GM19324 (cell line): ENCODE measurements around the gene VEGFC.
A peak's percentile ranks its signal among the peaks of the same experiment; 100 is the strongest.

Source experiments
- ATAC-seq: cut with Tn5 transposase; IDR thresholded peaks from one replicate; pipeline ENCODE4 v1.9.1; 2021; ENCODE audit warnings: mild to moderate bottlenecking, moderate library complexity; ENCODE audit not compliant: unreplicated experiment, low FRiP score

Gene VEGFC

DNA sequence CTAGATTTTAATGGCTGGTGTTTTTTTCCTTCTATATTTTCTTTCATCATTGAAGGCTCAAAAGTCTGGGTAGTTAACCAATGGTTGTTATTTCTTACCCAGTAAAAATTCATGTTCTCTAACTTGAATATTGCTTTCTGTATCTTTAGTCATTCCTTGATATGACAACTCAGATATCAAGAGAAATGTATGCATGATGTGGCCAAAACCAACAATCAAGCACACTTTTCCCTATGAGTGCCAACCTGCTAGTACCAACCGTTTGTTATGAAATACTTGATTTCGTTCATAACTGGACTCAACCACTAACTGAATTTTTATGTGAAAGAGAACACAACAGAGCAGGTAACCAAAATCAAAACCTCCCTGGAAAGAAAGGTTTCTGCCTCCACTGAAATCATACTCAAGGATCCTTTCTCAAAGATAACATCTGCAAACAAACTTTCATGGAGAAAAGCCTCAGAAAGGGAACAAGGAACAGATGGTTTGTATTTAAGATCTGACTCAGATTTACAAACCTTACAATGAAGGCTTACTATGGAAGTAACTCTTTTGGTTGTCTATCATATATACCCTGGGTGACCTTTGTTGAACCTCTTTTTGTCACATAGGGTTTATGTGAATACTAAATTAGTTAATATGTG lies 8.3 kb upstream of the VEGFC start:
- ATAC-seq: no peak

DNA sequence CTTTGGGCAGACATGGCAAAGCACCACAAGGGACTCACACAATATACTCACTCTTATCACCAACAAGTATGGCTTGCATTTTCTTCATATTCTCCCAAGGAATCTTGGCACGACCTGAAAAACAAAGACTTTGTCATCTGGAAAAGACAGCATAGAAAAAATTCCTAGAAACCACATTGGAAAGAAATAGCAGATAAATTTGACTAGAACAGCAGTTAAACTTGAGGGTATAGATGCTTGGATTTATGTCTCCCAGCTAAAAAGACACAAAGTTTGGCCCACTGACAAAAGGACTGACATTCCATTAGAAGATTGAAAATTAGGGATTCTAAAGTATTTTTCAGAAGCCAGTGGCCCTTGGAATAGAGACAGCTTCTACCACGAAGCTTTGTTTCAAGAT lies 6.9 kb upstream of the VEGFC start:
- ATAC-seq: no peak

DNA sequence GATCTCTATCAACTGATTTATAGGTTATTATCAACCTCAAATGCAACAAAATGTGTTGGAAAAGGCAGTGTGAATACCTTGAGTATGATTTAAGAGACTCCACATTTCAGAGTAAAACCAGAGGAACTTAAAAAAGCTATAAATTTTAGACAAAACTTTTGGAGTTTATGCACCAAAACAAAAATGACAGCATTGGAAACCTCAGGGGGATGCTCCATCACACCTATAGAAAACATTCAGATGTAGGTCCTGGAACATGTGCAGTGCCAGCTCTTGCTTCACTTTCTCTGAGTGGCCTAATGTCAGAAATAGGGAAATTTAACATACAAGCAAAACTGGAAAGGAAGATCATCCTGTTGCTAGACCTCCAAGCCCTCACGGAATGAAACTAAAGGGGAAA lies 5.8 kb upstream of the VEGFC start:
- ATAC-seq: no peak

DNA sequence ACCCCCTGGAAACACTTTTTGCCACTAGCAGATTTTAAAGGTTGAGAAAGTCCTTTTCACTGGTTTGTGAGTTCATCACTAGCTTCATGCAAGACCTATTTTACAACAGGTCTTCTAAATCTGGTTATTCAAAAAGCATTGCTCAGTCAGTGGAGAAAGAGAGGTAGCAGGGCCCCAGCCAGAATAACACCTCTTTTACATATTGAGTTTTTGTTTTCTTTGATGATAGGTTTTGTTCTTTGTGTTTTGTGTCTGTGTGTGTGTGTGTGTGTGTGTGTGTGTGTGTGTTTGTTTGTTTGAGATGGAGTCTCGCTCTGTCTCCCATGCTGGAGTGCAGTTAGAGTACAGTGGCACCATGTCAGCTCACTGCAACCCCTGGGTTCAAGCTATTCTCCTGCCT lies 2.7 kb upstream of the VEGFC start:
- no peak for ATAC-seq

DNA sequence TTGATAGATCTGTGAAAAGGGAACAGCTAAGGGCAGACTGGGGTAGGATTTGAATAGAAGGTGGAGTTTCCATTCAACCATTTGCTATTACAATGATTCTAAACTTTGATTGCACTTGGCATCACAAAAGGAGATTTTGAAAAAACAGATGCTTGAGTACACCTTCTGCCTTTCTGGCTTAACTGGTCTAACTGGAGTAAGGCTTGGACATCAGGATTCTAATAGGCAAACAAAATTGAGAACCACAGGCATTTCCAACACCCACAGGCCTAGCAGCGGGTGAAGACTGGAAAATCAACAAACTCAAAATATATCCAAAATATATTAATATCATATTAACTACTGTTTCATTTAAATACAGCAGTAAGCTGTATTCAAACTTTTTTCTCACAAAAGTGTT lies 1.9 kb upstream of the VEGFC start:
- no peak for ATAC-seq

DNA sequence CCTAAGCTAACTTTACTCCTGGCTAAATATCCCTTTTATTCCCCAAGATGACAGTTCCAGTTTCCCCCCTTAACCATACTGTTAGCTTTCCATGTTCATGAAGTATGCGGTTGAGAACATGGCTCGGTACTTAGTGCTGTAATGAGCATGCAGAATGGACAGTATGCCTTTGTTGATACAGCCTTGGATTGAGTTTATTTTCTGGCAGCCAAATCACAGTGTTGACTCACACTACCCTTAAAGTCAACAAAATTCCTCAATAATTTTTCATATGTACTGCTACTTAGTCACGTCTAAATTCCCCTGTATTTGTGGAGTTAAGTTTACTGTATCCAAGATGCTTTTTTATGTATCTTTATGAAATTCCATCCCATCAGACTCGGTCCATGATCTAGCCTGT lies 1.4 kb upstream of the VEGFC start:
- no peak for ATAC-seq

DNA sequence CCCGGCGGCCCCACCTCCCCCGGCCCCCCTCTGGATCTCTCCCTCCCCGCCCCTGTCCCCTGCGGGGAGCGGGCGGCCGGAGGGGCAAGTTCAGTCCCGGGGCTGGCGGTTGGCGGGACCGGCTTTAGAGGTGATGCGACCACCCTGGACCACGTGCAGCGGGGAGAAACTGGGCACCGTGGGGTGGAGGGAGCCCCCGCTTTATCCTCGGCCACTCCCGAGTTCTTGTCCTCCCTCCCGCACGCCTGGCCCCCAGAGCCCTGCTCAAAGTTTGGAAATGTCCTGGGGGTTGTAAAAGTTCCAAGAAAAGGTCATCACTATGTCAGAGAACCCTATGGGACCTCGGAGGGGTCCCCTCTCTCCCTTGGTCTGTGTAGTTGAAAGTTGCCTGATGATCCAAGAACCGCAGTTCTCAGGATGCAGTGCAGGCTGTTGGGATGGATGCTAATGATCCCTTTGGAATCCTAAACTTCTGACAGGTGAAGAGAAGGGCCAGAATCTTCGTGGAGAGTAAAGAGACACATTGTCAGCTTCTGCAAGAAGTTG lies 411 bp upstream of the VEGFC start:
- no peak for ATAC-seq

DNA sequence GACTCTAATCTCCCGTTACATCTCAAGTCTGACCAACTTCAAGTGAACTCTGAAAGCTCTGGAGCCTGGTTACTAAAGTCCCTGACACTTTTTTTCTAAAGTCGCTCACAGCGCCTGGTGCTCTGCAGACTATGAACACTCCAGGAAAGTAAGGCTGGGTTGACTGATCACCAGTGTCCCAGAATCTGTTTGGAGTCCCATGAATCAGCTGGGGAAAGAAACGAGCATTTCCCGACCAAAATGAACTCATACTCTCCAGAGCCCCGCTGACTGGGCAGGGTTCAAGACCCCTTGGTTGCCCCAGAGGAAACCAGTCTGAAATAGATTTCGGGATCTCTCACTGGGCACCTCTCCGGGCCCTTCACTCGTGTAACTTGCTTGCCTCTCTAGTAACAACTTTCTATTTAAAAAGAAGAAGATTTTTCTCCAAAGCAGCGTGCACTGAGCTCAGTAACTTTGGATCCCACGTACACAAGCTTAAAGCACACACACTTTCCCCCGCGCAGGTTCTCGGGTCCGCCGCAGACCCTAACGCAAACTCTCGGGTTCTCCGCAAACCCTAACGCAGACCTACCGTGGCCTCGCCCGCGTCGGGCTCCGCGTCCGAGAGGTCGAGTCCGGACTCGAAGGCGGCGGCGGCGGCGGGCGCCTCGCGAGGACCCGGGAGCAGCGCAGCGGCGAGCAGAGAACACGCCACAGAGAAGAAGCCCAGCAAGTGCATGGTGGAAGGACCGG lies 964 bp downstream of the VEGFC start:
- peak; percentile 43 for ATAC-seq

DNA sequence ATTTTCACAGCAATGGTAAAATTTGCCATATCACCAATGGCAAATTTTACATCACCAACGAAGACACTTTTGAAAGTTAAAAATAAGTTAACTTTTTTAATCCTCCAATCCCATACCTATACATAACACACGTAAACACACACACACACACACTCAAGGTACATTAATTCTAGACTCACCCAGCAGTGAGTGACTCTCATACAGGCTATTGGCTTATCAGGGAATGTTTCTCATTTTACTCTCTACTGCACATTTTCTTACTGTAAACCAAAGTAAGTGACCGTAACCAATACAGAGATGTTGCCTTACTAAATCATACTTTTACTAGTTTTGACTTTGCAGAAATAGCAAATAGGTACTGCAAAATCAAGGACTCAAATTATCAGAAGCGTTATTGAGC lies 2.3 kb downstream of the VEGFC start:
- no peak for ATAC-seq

DNA sequence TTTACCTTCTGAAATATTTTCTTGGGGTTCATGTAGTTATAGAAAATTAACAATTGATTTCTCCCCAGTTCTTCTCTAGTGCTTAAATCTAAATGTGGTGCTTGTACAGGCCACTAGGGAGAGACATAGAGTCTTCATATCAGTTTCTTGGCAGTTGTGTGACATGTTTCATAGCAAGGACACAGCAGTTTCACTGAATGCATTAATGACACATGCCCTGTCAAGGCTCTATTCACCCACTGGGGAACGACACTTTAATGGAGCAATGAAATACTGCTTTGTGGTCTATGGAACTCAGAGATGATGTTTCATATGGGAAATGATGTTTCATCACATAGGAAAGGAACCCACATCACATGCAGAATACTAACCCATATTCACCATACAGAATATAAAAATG lies 2.8 kb downstream of the VEGFC start:
- ATAC-seq: peak; percentile 50

DNA sequence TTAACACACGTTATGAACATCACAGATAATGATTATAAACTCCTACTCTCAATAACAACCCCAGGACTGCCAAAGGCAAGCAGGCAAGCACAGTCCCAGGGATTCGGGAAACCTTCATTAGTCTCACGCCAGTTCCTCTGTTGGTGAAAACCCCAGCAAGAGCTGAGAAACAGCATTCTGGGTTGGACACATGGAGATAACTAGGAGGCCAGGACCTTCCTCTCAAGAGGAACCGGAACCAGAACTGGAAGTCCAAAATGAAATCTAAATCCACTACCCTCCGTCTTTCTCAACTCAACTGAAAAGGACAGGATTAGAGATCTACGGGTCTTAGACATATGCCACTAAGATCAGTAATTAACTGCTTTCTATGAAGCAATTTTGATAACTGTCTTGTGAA lies 3.8 kb downstream of the VEGFC start:
- no peak for ATAC-seq

DNA sequence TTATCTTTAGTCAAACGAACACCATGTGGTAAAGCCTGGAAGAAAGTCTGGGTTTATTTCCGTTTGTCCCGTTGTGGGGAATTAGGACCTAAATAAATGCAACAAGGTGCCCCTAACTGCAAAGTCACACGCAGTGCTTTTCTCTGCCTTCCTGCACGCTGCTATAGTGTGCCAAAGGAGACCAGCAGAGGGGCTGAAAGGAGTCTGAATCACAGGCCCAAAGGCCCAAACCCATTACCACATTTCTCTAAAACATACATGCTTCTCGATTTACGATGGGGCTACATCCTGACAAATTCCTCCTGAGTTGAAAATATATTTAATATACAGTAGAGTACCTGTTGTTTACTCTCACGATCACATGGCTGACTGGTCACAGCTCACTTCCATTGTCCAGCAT lies 4.5 kb downstream of the VEGFC start:
- no peak for ATAC-seq

DNA sequence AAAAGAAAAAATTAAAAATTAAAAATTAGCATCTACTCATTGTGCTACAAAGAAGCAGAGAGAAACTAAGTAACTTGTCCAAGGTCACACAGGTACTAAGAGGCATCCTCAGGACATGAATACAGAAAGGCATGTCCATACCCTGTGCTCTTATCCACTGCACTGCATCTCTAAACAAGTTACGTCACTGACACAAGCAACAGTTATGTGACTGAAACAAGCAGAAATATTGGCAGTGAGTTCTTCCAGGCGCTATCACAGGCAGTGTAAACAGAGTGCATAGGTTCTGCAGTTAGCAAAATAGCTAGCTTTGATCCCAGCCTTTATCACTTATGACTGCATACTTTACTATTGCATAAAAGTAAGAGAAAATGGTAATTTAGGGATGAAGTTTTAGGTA lies 7.9 kb downstream of the VEGFC start:
- ATAC-seq: no peak

DNA sequence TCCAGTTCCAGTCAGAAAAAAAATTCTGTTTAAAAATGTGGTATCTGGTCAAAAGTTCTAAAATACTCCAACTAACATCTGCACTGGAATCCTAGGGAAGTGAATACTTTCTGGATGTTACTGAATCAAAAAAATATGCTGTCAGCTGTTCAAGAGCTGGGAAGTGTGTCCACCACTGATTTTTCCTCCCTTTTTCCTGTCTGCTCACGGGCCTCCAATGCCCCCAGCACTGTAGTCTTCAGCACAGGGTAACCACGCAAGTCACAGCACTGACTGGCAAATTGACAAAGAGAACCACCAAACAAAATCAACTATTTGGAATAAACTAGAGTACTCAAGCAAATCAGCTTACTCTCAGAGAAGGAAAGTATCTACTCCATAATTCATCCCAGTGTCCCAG lies 9.9 kb downstream of the VEGFC start:
- no peak for ATAC-seq

DNA sequence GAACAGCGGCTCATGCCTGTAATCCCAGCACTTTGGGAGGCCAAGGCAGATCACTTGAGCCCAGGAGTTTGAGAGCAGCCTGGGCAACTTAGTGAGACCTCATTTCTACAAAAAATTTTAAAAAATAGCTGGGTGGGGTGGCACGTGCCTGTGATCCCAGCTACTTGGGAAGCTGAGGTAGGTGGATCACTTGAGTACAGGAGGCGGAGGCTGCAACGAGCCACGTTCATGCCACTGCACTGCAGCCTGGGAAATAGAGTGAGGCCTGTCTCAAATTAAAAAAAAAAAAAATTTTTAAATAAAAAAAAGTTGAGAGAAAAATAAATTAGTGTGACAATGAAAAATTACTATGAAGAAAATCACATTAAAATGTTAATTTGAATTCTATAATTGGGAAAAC lies 10.5 kb downstream of the VEGFC start:
- ATAC-seq: no peak

DNA sequence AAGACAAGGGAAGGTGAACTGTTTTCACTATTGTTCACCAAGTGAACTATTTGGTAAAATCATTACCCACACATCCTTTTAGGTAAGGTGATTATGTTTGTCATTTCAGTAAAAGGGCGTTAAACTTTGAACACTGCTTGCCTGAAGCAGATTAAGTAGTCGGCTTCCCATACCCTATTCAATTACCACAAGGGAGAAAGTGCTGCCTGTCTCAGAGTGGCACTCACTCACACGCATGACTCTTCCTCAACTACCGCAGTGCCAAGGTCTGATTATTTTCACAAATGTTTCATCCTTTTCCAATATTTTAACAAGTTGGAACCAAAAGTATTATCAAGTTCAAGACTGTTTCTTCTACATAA lies 11.0 kb downstream of the VEGFC start:
- no peak for ATAC-seq

DNA sequence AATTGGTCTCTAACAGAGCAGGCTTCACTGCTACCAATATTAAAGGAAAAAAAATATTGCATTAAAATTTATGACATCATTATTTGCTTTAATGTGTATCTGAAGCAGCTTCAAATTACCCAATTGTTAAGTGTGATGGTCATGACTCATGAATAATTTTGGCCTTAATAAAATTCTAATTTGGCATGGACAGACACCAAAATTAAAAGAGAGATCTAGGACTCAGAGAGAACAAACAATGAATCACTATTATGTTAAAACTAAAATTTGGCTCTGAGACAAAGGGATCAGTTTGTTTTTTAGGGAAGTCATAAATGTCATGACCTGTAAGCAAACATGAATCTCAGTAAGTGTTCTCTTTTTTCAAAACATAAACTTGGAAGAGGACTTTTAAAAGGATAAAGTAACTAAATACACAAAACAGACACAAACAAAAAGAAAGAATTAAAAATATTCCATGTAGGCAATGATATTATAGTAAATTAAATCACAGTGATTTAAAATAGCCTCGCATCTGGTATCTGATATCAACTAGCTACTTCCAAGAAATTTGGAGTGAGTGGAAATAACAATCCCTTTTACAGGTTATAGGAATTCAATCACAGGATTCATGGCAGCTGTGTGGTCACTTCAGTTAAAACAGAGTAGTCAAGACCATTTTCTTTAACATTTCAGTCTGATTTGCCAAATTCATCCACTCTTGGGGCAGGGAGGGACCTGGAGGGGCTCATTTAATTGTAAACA lies 11.6 kb downstream of the VEGFC start:
- no peak for ATAC-seq

DNA sequence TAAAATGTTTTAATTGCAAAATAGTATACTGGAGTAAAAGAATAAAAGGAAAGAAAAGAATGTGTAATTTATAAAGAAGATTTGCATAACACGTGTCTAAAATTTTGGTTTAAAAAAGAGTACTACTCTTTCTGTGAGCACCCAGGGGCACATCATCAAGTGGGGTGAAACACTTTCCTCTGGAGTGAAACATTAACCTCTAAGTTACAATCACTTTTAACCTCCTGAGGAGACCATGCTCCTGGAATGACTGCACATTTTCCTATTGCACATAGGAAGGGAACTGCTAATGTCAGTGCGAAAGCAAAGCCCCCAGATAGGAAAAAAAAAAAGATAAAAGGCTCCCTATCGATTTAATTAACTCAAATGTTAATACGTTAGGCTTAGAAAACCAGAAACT lies 13.3 kb downstream of the VEGFC start:
- ATAC-seq: no peak

DNA sequence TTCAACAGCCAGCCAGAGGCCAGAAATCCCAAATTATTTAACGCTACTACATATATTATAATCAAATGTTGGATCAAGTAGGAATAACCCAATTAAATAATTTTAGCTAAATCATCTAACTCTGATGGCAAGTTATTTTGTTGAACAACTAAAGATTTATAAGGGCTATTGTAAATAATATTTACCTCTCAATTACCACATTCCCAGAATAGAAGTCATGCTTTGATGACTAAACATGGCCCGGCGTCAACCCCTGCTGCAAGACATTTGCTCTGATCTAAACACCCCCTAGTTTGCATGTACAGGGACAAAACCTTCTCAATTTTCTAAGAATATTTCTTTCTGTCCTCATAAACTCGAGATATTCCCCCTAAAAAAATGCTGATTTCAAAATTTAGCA lies 14.2 kb downstream of the VEGFC start:
- no peak for ATAC-seq

DNA sequence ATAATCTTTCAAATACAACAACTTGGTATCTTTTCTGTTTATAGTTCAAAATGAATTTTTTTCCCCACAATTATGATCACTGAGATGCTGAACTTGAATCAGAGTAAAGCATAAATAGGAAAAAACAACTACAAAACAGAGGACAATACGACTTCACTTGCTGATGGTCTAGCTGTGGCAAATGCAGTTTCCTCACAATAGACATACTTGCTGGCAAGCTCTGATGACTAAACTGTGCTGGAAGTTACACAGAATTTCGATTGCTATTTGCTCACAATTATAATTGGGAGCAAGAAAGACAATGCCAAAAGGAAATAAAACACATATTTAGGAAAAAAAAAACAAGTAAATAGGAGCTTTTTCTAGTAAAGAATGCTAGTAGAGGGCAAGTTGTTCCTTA lies 14.7 kb downstream of the VEGFC start:
- ATAC-seq: no peak

DNA sequence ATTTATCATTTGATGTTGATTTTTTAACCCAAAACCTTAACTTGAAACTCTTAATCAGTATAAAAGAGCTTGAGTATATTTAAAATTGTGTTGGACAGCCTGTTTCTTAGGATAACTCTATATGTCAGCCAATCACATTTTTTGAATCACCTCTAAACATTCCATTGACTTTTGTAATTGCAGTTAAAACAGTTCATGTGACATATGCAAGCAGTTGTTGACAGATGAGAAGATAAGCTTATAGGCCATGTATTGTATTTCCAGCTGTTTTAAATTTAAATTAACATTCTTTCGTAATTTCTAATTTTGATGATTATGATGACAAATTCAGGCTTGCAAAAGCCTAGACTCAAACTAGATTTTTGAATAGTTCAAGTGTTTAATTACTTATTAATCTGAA lies 17.4 kb downstream of the VEGFC start:
- ATAC-seq: no peak

DNA sequence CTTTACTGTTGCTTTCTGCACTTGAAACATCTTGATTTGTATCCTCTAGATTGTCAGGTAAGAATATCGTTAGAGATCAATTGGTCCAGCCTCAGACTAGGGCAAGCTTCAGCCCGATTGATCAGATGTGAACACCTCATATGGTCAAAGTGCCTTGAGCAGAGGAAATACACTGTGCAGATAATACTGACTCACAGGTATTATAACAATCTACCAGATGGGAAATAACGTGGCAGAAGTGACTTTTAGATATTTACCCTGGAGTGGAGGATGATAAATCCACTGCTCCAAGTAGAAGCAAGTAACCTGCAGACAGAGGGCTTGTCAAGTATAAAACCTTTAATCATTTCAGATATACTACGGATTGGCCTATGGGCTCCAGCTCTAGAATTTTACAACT lies 17.9 kb downstream of the VEGFC start:
- ATAC-seq: no peak
